WERI-Rb-1 (cell line): ENCODE data around the gene TSR3.

Source experiments
- DNase-seq: peaks from one replicate; pipeline ENCODE4 v3.0.0-alpha.2; 2020
- H3K27ac ChIP-seq: fragments of 250-450 bp; sonication (Bioruptor Pico); 2 replicates; pipeline ENCODE4 v1.5.1; 2020; ENCODE audit warnings: mild to moderate bottlenecking, moderate library complexity
- H3K27me3 ChIP-seq: fragments of 250-450 bp; sonication (Bioruptor Pico); 2 replicates; pipeline ENCODE4 v1.5.1; 2021; ENCODE audit warnings: mild to moderate bottlenecking, low read depth, moderate library complexity; ENCODE audit not compliant: insufficient read depth, severe bottlenecking
- H3K36me3 ChIP-seq: fragments of 250-450 bp; sonication (Bioruptor Pico); 2 replicates; pipeline ENCODE4 v1.5.1; 2020; ENCODE audit warnings: mild to moderate bottlenecking, moderate library complexity
- H3K4me3 ChIP-seq: 2 replicates; pipeline ENCODE4 v1.5.1; 2011; ENCODE audit warnings: low read depth, mild to moderate bottlenecking, control low read depth, low read length
- H3K9me3 ChIP-seq: fragments of 250-450 bp; sonication (Bioruptor Pico); 2 replicates; pipeline ENCODE4 v1.5.1; 2021; ENCODE audit warnings: mild to moderate bottlenecking, moderate library complexity; ENCODE audit not compliant: severe bottlenecking
- TF ChIP-seq, protein P1 (sequence below): IDR thresholded peaks from 2 replicates; pipeline ENCODE4 v1.5.1; 2011; ENCODE audit warnings: low read depth, mild to moderate bottlenecking, control low read depth, inconsistent platforms, low read length

The TSR3 gene

DNA sequence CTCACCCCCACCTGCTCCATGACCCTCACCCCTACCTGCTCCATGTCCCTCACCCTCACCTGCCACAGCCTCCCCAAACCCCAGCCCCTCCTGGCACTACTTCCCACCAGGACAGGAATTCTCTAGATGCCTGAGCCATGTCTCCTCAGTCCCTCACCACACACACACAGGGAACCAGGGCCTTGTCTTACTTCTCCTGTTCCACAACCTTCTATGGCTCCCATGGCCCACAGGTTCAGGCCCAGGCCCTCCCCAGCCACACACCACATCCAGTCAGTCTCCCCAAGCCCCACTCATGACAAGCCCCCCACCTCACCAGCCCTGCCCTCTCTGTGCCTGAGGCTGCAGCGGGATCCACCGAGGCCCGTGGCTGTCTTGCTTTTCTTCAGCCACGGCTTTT lies 45.3 kb downstream of the TSR3 start:
- Histone ChIP-seq H3K4me3 (no peak overlapping the region), H3K27me3 (no peaks in the 10 kb centered on the region), H3K9me3 (no peaks in the 10 kb centered on the region), H3K36me3 (peaks cover 13% of the 10 kb centered on the region), H3K27ac (no peak overlapping the region)
- TF ChIP-seq, protein P1, sequence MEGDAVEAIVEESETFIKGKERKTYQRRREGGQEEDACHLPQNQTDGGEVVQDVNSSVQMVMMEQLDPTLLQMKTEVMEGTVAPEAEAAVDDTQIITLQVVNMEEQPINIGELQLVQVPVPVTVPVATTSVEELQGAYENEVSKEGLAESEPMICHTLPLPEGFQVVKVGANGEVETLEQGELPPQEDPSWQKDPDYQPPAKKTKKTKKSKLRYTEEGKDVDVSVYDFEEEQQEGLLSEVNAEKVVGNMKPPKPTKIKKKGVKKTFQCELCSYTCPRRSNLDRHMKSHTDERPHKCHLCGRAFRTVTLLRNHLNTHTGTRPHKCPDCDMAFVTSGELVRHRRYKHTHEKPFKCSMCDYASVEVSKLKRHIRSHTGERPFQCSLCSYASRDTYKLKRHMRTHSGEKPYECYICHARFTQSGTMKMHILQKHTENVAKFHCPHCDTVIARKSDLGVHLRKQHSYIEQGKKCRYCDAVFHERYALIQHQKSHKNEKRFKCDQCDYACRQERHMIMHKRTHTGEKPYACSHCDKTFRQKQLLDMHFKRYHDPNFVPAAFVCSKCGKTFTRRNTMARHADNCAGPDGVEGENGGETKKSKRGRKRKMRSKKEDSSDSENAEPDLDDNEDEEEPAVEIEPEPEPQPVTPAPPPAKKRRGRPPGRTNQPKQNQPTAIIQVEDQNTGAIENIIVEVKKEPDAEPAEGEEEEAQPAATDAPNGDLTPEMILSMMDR: no peak
- no peak for DNase-seq

- H3K4me3 ChIP-seq: no peak overlapping the region
- H3K27ac ChIP-seq: no peak overlapping the region
- no peaks in the 10 kb centered on the region for H3K27me3 ChIP-seq
- TF ChIP-seq, protein P1: no peak
- no peak for DNase-seq
- H3K9me3 ChIP-seq: no peaks in the 10 kb centered on the region
- H3K36me3 ChIP-seq: peaks cover 9% of the 10 kb centered on the region
Observed at GRCh38 chr16:1305823-1306222, 45.9 kb downstream of the TSR3 start.

DNA sequence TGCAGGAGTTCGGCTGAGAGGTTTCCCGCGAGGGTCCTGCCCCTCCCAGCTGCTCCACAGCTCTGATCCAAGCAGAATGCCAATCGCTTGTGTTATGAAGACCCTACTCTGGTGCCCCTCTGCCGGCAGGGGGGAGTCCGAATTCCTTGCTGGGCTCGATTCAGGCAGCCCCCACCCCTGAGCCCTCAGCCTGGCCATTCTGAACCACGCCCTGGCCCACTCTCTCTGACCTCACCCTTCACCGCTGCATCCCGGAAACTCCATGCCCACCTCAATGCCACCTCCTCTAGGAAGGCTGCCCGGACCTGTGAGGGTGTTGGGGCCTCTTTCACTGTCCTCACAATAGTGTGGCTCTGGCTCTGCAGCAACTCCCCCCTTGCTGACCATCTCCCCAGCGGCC lies 50.1 kb downstream of the TSR3 start:
- no peak for DNase-seq
- Histone ChIP-seq H3K27ac (no peak overlapping the region), H3K36me3 (no peaks in the 10 kb centered on the region; the same call in 1 of the 2 replicates), H3K27me3 (no peaks in the 10 kb centered on the region), H3K4me3 (no peak overlapping the region), H3K9me3 (no peaks in the 10 kb centered on the region)
- TF ChIP-seq, protein P1: no peak

DNA sequence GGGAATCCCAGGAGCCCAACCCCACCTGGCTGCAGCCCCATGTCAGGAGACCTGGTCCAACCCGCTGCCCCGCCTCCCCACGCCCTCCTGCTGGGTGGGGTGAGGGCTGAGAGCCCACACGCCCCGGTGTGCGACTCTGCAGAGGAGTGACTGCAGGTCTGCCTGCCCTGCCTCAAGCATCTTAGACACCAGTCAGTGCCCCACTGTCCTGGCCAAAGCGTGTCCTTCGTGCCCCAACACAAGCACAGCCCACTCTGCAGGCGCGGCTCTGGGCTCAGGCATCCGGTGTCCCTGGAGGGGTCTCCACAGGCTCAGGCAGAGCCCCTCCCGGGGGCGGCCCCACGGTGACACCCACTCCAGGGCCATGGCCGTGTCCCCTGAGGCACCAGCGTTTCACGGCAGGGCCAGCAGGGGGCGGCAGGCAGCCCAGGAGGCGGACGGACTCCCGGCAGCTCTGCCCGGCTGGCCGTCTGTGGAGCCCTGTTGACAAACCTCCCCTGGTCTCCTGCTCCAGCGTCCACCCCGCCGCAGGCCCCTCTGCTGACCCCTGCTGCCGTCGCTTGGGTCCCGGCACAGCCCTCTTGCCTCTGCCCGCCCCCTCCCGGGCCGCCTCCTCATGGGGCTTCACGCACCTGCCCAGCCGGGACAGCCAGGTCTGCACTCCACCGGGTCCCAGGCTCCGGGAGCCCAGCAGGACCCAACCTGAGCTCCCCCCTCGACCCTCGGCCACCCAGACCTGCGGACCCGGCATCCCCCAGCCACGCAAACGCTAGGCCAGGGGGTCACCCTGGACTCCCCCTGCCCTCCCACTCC lies 50.8 kb downstream of the TSR3 start:
- Histone ChIP-seq H3K36me3 (no peaks in the 10 kb centered on the region; the same call in 1 of the 2 replicates), H3K9me3 (no peaks in the 10 kb centered on the region), H3K27me3 (no peaks in the 10 kb centered on the region), H3K27ac (no peak overlapping the region), H3K4me3 (no peak overlapping the region)
- DNase-seq: peak; percentile 83
- TF ChIP-seq, protein P1: peak; percentile 94

GRCh38 chr16:1299868-1300203 lies 51.8 kb downstream of the TSR3 start:
- Histone ChIP-seq H3K9me3 (no peaks in the 10 kb centered on the region), H3K36me3 (no peaks in the 10 kb centered on the region), H3K27me3 (no peaks in the 10 kb centered on the region), H3K27ac (no peak overlapping the region), H3K4me3 (no peak overlapping the region)
- TF ChIP-seq, protein P1: no peak
- no peak for DNase-seq
